Forelimb muscle (tissue), 1 donor: ENCODE measurements around the gene CCL14. TPM values are rescaled to one million over a fixed set of nuclear protein-coding genes. Genes with fewer than 3 reads are reported as not detected.
"Not testable (repeated sequence)": the region's sequence is repeated elsewhere in the genome, so short reads cannot be mapped to it uniquely, and the experiment has no call there.

Experiments
- DNase-seq: peaks from one replicate; pipeline ENCODE4 v3.0.0-alpha.2; 2013; ENCODE audit warnings: low read depth
- polyA plus RNA-seq: library from polyadenylated mRNA; unstranded; fragments of 120-200 nt; gene quantifications from one replicate; pipeline ENCODE4 v1.2.1, GENCODE V29; 2013; ENCODE audit not compliant: insufficient read length

CCL14 gene
- polyA plus RNA-seq: 34.6 TPM

DNA sequence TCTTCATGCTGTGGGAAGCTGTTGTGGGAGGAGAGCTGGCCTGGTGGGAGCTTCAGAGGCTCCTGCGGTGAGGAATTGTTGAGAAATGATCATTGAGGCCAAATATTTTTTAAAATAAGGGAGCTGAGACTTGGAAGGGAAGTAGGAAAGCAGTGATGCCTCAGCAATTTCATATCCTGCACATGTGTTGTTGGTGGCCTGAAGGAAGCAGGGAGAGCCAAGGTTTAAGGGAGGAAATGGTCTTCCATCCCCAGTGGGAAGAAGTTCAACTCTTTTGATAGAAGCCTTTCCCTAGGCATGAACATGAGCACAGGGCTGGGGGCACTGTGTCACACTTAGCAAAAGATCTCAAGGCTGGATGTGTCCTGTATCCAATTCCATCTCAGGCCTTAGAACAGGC lies at the start of gene CCL14:
Gene CCL14 (minus strand): TSS at position 87 of the 400 bp plus-strand sequence. CDS start 80 bp downstream, at position 7.
- no peak for DNase-seq

DNA sequence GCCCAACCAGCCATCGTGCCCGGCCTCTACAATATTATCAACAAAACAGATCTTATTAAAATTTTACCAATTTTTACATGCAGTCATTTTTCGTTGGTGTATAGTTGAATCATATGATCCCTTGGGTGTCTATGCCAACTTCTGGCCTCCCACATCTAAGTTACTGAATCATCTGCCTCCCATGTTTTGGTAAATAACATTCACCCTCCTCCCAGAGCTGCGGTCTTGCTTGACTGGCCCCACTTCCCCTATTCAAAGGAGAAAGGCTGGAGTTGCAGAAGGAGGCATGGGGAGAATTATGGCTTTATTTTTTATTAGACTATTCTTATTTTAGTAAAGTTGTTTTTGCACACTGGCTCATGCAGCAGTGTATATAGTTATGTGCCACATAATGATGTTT lies 49.7 kb upstream of the CCL14 start:
- DNase-seq: no peak

DNA sequence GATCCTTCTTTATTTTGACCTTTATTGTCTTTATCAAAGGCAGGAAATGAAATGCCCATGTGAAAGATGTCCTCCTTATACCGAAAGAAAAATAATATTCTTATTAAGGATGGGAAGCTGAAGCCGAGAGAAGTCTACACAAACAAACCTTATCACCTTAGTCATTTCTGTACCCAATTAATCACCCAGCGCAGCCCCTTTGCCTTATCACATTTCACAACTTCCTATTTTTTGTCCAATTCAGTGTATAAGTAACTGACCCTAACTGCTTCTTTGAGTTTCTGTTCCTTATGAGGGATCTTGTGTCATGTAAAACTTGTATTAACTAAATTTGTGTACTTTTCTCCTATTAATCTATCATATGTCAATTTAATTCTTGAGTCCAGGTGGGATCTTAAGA lies 47.6 kb upstream of the CCL14 start:
- no peak for DNase-seq

- DNase-seq: no peak
Measured at GRCh38 chr17:36030956-36031355, 44.4 kb upstream of the CCL14 start.

- DNase-seq: no peak
Measured at GRCh38 chr17:36027761-36028160, 41.2 kb upstream of the CCL14 start.

DNA sequence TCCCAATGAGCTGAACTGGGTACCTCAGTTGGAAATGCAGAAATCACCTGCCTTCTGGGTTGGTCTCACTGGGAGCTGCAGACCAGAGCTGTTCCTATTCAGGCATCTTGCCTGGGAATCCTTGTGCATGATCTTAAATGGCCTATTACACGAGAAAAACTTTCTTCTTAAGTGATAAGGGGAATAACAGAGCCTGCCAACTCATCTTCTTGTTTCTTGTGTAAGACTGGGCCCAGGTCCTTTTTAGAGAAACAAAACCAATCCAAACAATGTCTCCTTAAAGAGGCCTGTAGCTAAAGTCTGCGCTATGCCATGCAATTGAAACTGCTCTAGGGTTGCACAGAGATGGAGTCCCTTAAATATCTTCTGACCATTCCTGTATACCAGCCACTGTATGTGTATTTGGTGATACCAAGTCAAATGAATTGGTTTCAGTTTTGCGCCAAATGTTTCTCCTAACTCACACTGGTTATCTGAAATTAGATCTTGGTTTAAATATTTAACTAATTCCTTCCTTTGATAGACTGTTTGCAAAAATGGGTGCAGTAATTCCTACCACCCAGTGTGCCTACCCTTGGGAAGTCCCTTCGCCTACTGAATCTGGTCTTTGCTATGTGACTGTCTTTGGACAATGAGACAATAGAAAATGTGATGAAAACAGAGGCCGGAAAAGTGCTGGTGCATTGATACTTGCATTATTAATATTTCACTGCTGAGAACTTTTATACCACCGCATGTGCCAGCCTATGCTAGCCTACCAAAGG lies 37.8 kb upstream of the CCL14 start:
- no peak for DNase-seq

DNA sequence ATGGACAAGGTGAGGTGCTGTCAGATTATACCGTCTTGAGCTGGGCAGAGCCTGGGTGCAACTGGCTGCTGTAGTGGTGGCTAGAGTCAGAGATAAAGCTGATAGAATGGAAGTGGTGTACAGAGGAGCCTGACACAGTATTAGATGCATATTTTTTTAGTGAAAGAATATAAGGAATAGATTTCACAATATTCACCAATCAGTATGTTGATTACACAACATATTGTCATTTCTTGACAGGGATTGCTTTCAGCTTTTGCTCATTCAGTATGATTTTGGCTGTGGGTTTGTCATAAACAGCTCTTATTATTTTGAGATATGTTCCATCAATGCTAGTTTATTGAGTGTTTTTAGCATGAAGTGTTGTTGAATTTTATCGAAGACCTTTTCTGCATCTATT lies 32.9 kb upstream of the CCL14 start:
- DNase-seq: no peak

DNA sequence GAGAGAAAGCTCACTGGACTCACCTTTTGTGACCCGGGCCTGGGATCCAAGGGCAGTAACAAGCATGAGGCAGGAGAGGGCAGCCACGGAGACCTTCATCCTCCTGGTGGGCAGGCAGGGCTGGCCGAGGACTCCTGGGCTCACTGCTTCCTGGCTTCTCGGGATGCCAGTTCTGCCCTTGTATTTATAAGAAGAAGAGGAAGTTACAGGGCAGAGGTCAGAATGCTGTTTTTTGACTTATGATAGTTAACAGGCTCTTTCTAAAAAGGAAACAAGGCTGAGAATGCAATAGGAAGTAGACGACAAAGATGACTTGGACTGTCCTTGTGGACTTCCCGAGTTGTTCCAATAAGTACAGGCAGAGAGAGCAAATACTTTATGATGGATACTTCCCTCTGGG lies 31.3 kb upstream of the CCL14 start, which contains the start of gene CCL23:
Gene CCL23 (minus strand): TSS at position 174 of the 400 bp plus-strand sequence. CDS start 75 bp downstream, at position 99.
- no peak for DNase-seq

DNA sequence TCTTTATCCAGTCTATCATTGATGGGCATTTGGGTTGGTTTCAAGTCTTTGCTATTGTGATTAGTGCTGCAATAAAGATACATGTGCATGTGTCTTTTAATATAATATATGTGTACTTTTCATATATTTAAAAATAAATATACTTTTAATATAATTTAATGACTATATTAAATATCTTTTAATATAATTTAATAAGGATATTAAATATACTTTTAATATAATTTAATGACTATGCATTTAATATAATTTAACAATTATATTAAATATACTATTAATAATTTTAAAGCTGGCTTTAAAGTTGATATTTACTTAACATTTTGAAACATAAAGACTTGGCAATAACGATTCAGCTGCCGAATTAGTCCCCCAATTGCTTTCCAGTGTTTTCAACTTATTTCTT lies 30.0 kb upstream of the CCL14 start:
- DNase-seq: no peak

DNA sequence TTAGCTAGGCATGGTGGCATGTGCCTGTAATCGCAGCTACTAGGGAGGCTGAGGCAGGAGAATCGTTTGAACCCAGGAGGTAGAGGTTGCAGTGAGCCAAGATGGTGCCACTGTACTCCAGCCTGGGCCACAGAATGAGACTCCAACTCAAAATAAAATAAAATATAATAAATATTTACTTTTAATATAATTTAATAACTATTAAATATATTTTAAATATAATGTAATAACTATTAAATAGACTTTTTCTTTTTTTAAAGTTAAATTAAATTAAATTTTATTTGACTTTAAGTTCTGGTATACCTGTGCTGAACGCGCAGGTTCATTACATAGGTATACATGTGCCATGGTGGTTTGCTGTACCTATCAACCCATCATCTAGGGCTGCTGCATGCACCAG lies 29.4 kb upstream of the CCL14 start:
- not testable (repeated sequence) for DNase-seq

DNA sequence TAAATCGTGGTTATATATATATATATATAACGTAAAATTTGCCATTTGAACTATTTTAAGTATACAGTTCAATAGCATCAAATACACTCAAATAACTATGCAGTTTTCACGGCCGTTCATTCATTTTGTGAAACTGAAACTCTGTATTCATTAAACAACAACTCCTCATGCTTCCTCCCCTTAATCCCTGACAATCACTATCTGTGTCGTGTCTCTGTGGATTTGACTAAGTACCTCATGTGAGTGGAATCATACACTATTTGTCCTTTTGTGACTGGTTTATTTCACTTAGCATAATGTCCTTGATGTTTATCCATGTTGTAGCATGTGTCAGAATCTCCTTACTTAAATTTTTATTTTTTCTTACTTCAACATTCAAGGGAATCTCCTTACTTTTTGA lies 28.4 kb upstream of the CCL14 start:
- DNase-seq: no peak

- DNase-seq: no peak
Measured at GRCh38 chr17:36011201-36011600, 24.7 kb upstream of the CCL14 start.

DNA sequence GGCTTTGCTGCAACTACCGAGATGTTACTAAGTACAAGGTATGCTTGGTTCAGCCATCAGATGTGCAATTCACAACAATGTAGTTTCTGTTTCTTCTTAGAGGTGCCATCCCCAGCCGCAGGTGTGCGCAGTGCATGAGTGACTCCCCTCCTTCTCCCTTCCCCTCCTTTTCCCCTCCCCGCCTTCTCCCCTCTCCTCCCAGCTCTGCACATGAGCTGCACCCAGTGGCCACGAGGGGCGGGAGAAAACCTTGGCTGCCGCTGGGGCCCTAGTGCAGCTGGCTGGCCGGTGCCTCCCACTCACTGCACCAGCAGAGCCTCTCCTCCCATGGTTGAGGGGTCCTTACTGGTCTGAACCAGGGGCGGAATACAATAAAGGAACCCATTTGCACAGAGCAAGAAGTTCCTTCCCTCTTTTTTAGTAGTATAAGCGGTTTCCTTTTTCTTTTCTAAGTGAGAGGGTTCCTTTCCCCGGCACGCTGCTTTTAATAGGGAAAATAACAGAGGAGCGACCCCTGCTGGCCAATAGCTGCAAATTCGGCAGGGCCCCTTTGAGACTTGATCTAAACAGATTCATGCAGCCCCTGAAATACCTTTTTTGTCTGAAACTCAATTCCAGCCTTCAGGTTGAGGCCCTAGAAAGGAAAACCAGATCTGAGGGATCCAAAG lies 22.6 kb upstream of the CCL14 start:
- DNase-seq: no peak

DNA sequence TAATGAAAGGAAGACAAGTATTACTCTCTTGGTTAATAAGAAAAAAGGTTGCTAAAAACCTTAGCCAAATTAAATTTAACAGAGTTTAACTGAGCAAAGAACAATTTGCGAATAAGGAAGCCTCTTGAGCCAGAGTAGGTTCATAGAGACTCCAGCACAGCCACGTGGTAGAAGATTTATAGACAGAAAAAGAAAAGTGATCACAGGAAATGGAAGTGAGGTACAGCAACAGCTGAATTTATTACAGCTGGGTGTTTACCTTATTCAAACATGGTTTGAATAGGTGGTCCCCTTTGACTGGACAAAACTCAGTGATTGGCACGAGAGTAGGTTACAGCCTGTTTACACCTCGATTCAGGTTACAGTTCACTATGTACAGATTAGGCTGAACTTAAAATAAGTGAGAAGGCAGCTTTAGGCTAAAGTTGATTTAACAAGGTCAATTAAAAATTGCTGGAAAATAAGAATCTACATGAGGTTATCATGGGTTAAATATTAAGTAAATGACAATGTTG lies 18.1 kb upstream of the CCL14 start:
- no peak for DNase-seq

DNA sequence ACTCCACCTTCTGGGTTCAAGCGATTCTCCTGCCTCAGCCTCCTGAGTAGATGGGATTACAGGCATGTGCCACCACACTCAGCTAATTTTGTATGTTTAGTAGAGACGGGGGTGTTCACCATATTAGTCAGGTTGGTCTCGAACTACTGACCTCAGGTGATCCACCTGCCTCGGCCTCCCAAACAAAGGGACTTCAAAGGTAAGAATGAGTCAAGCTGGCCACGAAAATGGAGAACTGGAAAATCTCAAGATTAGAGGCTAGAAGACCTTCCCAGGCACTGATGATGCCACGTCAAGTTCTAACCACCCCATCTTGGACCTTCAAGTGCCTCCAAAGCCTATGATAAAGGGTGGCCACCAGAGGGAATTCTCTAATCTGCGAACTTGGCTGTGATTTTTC lies 16.1 kb upstream of the CCL14 start:
- no peak for DNase-seq

DNA sequence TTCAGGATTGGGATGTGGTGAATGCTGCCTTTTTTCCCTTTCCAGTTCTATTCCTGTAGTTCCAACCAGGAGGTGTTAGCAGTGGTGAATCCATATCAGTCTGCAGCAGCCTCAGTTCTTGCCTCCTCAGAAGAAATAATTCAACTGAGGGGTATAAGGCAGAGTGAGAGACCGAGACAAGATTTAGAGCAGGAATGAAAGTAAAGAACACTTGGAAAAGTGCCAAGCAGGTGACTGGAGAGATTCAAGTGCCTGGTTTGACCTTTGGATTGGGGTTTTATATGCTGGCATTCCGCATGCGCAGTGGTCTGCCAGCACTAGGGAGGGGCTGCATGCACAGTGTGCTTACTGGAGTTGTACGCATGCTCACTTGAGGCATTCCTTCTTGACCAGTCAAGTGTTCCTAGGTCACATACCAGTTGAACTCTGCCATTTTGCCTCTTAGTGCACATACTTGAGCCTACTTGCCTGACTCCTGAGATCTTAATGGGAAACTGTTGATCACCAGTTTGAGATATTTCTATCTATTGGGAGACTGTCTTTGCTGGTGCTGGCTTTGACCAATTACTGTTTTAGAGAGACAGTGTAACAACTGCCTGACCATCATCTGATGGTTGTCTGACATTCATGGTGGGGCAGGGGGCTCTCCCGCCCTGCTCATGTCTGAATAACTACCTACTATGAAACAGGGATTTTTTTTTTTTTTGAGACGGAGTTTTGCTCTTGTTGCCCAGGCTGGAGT lies 15.5 kb upstream of the CCL14 start:
- DNase-seq: no peak

GRCh38 chr17:36001110-36001771 lies 14.7 kb upstream of the CCL14 start, which contains the start of gene CCL15:
TSS of gene CCL15 (minus strand) at chr17:36001553. CDS start at chr17:36001492, 61 bp downstream.
- no peak for DNase-seq

- no peak for DNase-seq
Measured at GRCh38 chr17:36000732-36001109, 14.2 kb upstream of the CCL14 start.

DNA sequence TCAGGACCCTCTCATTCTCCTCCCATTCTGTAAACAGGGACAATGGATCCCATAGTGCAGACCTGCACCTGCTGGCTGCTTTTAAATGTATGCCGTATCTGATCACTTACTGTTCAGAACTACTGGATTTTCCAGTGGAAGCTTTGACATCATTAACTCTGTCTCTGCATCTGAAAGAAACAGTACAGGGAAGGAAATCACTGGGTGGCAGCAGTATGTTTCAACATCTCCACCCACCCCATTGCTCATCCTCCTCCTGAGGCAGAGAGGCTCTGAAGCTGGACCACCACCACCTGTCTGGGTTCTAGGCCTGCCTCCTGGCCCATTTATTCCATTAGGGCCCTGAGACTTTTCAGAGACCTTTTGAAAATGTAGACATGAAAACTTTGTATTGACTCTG lies 12.2 kb upstream of the CCL14 start:
- DNase-seq: no peak

- DNase-seq: no peak
Measured at GRCh38 chr17:35998018-35998545, 11.6 kb upstream of the CCL14 start.

- DNase-seq: not testable (repeated sequence)
Measured at GRCh38 chr17:35995346-35995745, 8.8 kb upstream of the CCL14 start.
